ENCODE data around the gene TMEM236. TPM values are rescaled to one million over a fixed set of nuclear protein-coding genes. Genes with fewer than 3 reads are reported as not detected.

The TMEM236 gene
- total and polyA plus RNA-seq, 2 experiments from 2014 or later: 0.20 TPM; not detected in 1

- Histone ChIP-seq H3K36me3 (no peaks in the 10 kb centered on the region), H3K9me3 (ENCODE audit: low read depth) (no peaks in the 10 kb centered on the region), H3K4me1 (ENCODE audit: low read depth) (no peaks in the 10 kb centered on the region), H3K27ac (no peak overlapping the region), H3K4me3 (no peak overlapping the region), H3K27me3 (peaks cover 5% of the 10 kb centered on the region)
- peak in 1 of 2 donors; percentile 64 for DNase-seq (ENCODE audit: low read depth in 1 of 2, low spot score in 1 of 2)
- no peak for TF ChIP-seq CTCF (IDR thresholded peaks at IDR 0.05; ENCODE audit: low read depth, low read length)
Observed at GRCh38 chr10:17768957-17769356, 17.0 kb downstream of the TMEM236 start.

- no peak for TF ChIP-seq CTCF (IDR thresholded peaks at IDR 0.05; ENCODE audit: low read depth, low read length)
- H3K4me1 ChIP-seq (ENCODE audit: low read depth): no peaks in the 10 kb centered on the region
- no peaks in the 10 kb centered on the region for H3K27me3 ChIP-seq
- DNase-seq (ENCODE audit: low read depth in 1 of 2, low spot score in 1 of 2): no peak
- no peak overlapping the region for H3K27ac ChIP-seq
- H3K4me3 ChIP-seq: no peak overlapping the region
- no peaks in the 10 kb centered on the region for H3K36me3 ChIP-seq
- H3K9me3 ChIP-seq (ENCODE audit: low read depth): no peaks in the 10 kb centered on the region
Observed at GRCh38 chr10:17771017-17771416, 19.0 kb downstream of the TMEM236 start.

- Histone ChIP-seq H3K4me3 (no peak overlapping the region), H3K36me3 (no peaks in the 10 kb centered on the region), H3K27ac (no peak overlapping the region), H3K9me3 (ENCODE audit: low read depth) (no peaks in the 10 kb centered on the region), H3K4me1 (ENCODE audit: low read depth) (peaks cover 8% of the 10 kb centered on the region), H3K27me3 (no peaks in the 10 kb centered on the region)
- peak in 1 of 2 donors; percentile 35 for DNase-seq (ENCODE audit: low read depth in 1 of 2, low spot score in 1 of 2)
- TF ChIP-seq CTCF (IDR thresholded peaks at IDR 0.05; ENCODE audit: low read depth, low read length): no peak
Observed at GRCh38 chr10:17779784-17780183, 27.8 kb downstream of the TMEM236 start.

GRCh38 chr10:17780727-17781126, 28.7 kb downstream of the TMEM236 start:
- H3K36me3 ChIP-seq: no peaks in the 10 kb centered on the region
- no peak overlapping the region for H3K4me3 ChIP-seq
- H3K9me3 ChIP-seq (ENCODE audit: low read depth): no peaks in the 10 kb centered on the region
- no peak for DNase-seq (ENCODE audit: low read depth in 1 of 2, low spot score in 1 of 2)
- peaks cover 8% of the 10 kb centered on the region for H3K4me1 ChIP-seq (ENCODE audit: low read depth)
- no peak overlapping the region for H3K27ac ChIP-seq
- TF ChIP-seq CTCF (IDR thresholded peaks at IDR 0.05; ENCODE audit: low read depth, low read length): no peak
- no peaks in the 10 kb centered on the region for H3K27me3 ChIP-seq

GRCh38 chr10:17781856-17782255, 29.9 kb downstream of the TMEM236 start:
- Histone ChIP-seq H3K9me3 (ENCODE audit: low read depth) (no peaks in the 10 kb centered on the region), H3K36me3 (no peaks in the 10 kb centered on the region), H3K4me3 (no peak overlapping the region), H3K27ac (no peak overlapping the region), H3K4me1 (ENCODE audit: low read depth) (peaks cover 8% of the 10 kb centered on the region), H3K27me3 (no peaks in the 10 kb centered on the region)
- peak in 1 of 2 donors; percentile 4 for DNase-seq (ENCODE audit: low read depth in 1 of 2, low spot score in 1 of 2)
- no peak for TF ChIP-seq CTCF (IDR thresholded peaks at IDR 0.05; ENCODE audit: low read depth, low read length)
